Measurements from ENCODE around the gene MACROH2A2.
"Not testable (repeated sequence)": the region's sequence is repeated elsewhere in the genome, so short reads cannot be mapped to it uniquely, and the experiment has no call there.

Gene MACROH2A2

DNA sequence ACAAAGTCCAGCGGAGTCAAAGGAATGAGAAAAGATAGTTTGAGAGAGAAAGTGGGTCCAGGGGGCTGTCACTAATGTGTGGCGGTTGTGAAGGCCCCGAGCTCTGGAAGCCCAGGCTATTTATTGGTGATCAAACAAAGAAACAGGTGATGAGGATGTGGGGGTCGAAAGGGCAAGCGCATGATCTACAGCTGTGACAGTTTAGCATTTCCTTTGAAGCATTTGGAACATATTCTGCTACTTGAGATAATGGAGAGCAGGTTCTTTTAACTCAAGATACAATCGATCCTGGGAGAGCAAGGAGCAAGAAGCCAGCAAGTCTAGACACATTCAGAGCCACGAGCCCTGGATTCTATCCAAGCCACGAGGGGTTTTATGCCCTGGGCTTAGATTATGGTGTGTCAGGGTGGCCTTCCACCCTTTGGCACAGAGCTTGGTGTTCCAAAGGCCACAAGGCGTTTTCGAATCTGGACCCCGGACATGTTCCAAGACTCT is 48.5 kb downstream of the MACROH2A2 start:
- not testable (repeated sequence) for DNase-seq

DNA sequence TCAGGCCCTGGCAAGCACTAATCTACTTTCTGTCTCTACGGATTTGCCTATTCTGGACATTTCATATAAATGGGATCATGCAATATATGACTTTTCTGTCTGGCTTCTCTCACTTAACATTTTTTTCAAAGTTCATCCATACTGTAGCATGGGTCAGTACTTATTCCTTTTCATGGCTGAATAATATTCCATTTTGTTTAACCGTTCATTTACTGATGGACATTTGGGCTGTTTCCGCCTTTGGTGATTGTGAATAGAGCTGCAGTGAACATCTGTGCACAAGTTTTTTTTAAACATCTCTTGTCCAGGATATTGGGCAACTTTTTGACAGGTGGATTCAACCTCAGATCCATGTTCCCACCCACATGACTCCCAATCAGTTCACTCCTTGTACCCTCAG is 49.0 kb downstream of the MACROH2A2 start:
- no peak for DNase-seq

DNA sequence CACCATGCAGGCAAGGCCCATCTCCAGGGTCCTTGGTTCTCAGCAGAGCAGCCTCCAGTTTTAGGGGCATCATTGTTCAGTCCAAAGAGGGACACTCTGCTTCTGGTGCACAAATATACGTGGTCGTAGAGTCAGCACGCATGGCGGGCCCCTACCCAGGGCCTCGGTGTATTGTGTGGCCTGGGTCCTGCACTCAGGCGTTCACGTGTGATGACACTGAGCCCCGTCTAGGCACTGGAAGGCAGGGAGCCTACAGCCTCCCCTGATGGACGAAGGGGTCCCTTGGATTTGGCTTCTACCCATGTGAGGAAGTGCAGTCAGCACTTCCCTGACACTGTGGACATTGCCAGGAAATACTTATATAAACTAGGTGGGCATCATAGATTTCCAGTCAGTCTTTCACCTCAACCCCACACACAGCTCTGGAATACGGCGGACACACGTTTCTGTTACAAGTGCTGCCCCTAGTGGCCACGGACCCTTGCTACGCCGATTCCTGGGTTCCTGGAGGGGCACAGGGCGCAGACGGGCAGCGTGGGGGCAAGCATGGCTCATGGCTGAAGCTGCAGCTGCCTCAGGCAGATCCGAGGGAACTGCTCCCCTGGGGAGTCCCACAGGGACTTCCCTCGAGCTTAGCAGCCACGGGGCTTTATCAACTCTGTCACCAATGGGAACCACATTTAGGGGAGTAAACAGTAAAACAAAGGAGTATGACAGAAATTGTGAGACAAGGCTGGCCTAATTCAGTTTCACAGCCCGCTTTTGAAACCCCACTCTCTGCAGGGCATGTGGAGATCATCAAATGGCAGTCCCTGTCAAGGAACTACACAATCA is 54.5 kb downstream of the MACROH2A2 start:
- peak in 2 of 56 donors; percentile 3 to 10 for DNase-seq

DNA sequence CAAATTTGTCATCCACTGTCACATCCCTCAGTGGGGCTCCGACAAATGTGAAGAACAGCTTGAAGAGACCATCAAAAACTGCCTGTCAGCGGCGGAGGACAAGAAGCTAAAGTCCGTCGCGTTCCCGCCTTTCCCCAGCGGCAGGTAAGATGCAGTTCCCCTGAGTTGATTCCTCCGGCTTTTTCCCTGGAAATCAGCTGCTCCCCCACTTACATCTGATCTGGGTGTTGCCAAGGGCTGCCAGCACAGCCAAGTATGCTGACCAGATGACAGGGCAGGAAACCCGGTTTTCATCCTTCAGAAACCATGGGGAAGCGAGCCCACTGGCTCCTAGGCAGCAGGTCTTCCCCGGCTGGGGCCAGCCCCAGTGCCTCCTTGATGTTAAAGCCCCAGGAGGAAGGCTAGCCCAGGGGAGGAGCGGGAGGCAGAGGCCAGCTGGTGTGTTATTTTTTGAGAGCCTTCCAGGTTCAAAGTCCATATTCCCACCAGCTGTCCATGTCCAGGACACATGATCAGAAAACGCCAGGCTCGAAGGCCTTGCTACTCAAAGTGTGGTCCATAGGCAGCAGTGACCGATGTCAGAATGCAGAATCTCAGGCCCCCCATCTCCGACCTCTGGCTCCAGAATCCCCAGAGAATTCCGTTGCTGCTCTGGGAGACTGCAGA is 56.6 kb downstream of the MACROH2A2 start:
- DNase-seq: peak in 1 of 56 donors; percentile 3

DNA sequence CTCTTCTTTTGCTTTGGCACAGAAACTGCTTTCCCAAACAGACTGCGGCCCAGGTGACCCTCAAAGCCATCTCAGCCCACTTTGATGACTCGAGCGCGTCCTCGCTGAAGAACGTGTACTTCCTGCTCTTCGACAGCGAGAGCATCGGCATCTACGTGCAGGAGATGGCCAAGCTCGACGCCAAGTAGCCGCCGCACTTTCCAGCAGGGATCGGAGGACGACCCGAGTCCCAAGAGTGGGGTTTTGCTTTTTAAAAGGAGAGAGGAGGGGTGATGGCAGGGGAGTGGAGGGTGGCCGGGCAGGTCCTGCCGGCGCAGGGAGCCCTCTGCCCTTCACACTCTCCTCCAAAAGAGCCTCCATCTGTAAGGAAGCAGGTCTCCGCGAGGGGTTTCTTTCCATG is 58.9 kb downstream of the MACROH2A2 start:
- no peak for DNase-seq

DNA sequence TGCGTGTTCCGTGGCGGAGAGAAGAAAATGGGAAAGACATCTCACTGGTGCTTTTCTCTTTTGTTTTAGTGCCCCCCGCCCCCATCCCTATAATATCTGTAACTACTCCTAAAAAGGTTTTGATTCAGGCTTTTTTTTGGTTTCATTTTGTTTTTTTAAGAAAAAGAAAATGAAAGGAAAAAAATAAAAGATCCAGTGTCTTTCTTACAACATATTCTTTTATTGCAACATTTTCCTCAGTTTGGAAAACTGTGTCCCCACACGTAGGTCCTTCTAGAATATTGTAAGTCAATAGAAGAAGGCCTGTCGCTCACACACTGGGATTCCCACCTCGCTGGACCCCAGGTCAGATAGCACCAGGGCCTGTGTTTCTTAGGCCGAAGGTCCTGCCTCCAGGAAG is 59.4 kb downstream of the MACROH2A2 start:
- no peak for DNase-seq

DNA sequence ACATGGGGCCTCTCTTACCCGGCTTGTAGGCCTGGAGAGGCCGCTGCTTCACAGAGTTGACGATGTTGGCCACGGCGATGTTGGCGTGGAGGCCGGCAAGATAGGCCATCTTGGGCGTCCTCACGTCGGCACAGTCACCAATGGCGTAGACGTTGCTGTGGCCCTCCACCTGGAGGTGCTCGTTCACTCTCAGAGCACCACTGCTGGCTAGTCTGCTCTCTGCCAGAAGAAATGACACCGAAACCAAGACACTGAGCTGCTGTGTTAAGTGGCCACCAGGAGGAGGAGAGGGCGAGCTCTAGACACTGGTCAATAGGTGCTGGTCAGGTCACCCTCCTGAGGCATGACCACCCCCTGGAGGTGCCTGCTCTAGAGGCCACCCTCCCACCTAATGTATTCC is 62.3 kb downstream of the MACROH2A2 start:
- DNase-seq: no peak

DNA sequence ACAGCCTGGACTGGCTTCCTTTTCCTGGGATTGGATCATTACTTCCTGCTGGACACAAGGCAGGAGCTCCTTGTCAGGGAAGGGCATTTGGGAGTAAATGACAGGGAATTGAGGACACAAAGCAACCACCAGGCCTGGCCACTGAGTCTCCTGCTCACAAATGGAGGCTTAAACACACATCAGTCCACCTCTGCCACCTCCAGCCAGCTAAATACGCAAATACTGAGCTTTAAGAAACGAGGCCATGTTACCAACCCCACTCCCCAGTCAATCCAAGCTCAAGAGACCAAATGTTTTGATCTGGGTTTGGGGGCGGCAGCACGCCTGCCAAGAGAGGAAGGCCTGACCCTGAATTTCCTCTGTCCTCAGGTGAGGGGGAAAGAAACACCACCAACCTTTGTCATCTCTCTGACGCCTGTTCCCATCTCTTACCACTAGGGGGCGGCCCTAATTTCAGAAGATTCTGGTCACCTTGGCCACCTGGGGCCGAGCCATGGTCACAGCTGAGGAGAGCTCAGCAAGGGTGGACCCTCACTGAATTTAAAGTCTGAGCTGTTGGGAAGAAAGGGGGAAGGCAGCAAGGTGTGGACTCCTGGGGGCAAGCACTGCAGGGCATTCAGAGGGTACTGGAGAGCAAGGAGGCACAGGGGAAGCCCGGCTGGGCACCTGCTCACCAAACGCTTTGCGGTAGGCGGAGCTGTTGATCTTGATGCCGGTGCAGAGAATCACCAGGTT is 63.5 kb downstream of the MACROH2A2 start:
- DNase-seq: peak in 9 of 56 donors; percentile 5 to 26 (median 9)

DNA sequence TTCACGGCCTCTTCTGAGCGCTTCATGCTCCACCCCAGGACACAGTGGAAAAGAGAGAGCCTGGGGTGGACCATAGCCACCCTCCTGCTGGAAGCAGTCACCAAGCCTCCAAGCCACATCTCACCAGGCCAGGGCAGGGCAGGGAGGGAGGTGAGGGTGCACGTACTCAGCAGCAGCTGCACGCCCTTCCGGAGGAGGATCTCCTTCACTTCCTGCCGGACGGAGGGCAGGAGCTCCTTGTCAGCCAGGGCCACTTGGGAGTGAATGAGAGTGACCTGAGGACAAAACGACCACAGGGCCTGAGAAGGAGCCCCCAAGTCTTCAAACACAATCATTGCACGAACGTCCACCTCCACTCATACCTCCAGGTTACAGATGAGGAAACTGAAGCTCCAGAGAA is 65.0 kb downstream of the MACROH2A2 start:
- no peak for DNase-seq

DNA sequence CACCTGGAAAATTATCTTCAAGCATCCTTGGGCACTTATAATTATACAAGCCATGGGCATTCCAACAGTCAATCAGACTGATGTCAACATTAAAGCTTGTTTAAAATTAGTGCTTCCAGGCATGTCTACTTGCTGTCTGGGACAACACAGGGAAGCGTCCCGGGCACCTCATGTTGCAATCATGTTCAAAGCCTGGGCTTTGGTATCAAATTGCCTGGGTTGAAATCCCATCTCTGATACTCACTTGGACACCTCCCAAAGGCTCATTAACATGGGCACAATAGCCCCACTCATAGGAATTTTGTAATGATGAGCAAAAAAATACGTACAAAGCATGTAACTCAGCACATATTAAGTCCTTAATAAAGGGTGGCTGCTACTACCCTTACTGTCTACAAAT is 65.5 kb downstream of the MACROH2A2 start:
- no peak for DNase-seq

DNA sequence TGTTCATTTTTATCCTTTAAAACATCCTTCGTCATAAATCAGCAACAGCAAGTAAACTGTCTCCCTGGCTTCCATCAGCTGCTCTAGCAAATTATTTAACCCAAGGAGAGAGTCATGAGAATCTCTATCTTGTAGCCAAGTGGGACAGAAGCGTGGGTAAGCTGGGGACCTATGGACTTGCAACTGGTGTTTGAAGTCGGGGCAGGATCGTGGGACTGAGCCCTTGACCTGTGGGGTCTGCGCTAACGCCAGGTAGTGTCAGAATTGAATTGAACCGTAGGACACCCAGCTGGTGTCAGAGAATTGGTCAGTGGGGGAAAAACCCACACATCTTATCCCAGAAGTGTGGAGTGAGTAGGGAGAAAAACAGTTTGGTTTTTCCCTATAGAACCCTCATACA is 66.6 kb downstream of the MACROH2A2 start:
- no peak for DNase-seq

DNA sequence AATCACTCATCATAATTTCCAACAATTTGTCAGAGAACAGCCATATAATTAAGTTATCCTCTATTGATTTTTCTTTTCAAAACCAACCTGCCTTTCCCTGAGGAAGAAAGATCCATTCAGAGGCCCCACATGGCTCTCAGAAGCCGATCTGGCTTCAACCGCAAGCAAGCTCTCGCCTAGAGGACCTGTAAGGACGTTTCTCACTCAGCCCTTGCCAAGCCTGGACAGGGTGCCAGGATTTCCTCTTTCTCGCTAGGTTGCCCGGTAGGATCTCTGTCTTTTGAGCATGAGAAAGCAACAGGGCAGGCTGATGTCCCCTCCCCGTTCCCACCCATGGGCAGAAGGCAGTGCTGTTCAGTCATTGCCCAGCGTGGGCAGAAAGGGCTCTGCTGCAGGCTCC is 67.0 kb downstream of the MACROH2A2 start:
- DNase-seq: peak in 2 of 56 donors; percentile 2 to 5

DNA sequence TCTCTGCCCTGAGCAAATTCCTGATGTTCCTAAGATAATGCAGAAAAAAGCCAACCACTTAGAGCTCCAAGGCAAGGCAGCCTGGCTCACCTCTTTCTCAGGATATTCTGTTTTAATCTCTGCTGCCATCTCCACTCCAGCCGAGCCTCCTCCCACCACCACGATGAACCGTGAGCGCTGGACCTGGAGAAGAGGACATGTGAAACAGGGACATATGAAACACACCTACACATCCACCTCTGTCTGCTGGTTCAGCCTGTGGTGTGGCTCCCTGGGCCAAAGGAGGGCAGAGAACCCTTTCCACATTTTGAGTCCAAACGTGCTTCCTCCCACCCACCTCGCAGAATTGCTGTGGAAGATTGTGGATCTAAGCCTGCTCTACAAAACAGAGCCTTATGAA is 67.8 kb downstream of the MACROH2A2 start:
- DNase-seq: no peak

DNA sequence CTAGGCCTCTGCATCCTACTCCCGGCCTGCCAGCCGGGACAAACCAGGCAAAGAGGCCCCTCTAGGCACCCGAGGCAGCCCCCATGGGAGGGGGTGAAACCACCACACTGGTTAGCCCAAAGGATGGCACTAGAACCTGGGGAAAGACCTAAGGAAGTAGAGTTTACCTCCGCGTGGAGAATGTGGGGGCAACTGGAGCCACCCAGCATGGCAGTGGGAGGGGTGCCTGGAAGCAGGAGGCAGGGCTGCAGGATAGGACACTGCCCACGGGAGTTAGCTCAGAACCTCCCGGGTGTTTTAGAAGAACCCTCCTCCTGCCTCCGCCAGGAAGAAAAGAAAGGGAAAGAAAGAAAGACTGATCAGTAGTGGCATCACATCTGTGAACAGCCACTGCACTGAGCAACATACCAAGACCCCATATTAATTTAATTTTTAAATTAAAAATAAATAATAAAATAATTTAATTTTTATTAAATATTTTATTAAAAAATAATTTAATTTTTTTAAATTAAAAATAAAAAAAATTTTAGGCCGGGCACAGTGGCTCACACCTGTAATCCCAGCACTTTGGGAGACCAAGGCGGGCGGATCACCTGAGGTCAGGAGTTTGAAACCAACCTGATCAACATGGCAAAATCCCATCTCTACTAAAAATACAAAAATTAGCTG is 68.8 kb downstream of the MACROH2A2 start:
- no peak for DNase-seq

DNA sequence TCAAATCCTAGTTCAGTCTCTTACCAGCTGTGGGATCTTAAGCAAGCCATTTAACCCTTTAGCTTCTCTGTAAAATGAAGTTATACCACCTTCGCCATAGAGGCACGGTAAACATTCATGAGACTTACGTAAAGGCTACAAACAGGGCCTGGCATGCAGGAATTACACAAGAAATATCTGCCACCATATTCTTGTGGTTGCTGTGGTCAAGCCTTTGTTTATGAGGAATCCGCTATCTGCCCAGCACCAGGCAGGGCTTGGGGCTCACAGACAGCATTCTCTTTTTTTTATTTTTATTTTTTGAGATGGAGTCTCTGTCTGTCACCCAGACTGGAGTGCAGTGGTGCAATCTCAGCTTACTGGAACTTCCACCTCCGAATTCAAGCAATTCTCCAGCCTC is 70.1 kb downstream of the MACROH2A2 start:
- DNase-seq: no peak

DNA sequence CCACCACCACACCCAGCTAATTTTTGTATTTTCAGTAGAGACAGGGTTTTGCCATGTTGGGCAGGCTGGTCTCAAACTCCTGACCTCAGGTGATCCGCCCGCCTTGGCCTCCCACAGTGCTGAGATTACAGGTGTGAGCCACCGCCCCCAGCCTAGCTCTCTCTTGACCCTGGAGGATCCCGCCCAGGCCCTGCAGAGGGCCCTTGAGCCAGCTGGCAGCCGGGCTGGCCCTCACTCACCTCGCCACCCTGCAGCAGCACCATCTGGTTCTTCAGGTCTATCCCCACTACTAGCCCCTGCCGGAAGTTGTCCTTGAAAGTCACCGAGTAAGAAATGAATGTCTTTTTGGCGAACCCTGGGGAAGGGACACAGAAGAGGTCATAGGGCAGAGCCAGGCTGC is 70.5 kb downstream of the MACROH2A2 start:
- DNase-seq: not testable (repeated sequence)

DNA sequence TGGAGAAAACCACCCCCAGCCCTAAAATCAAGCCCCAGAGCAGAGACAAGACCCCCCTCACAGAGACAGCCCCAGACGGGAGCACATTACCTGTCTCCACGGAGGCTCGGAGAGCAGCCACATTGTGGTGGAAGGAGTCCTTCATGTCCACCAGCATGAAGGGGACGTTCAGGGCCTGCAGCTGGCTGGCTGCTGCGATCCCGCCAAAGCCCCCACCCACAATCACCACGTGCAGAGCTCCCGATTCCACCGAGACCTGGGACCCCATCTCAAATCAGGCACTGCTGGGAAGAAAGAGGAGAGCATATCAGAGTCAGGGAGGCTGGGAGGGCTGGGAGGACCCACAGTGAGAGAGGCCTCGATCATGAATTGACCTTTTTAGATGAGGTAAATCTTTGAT is 71.2 kb downstream of the MACROH2A2 start:
- no peak for DNase-seq

DNA sequence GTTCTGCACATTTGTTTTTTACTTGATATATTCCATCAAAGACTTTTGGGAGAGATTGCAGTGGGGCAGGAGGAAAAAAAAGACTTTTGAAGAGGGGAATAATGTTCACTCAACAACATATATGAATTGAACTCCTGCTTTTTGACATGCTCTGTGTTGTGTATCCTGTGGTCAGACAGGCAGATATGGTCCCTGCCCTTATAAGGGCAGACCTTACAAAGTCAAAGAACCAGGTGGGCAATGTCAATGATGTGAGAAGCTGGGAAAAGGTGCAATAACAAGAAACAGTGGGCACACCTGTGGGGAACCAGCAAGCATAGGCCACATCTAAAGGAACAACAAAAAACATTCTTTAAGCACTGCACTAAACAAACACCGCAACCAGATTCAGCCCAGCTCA is 71.8 kb downstream of the MACROH2A2 start:
- DNase-seq: no peak

DNA sequence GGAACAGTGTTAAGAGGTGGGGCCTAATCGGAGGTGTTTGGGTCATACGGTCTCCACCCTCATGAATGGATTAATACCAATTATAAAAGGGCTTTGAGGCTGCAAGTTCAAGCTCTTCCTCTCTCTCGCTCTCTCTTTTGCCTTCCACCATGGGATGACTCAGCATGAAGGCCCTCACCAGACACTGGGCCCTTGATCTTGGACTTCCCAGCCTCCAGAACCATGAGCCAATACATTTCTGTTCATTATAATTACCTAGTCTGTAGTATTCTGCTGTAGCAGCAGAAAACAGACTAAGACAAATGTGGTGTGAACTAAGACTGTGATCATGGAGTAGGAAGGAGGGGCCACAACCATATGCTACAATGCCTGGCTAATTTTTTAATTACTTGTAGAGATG is 72.3 kb downstream of the MACROH2A2 start:
- DNase-seq: no peak

DNA sequence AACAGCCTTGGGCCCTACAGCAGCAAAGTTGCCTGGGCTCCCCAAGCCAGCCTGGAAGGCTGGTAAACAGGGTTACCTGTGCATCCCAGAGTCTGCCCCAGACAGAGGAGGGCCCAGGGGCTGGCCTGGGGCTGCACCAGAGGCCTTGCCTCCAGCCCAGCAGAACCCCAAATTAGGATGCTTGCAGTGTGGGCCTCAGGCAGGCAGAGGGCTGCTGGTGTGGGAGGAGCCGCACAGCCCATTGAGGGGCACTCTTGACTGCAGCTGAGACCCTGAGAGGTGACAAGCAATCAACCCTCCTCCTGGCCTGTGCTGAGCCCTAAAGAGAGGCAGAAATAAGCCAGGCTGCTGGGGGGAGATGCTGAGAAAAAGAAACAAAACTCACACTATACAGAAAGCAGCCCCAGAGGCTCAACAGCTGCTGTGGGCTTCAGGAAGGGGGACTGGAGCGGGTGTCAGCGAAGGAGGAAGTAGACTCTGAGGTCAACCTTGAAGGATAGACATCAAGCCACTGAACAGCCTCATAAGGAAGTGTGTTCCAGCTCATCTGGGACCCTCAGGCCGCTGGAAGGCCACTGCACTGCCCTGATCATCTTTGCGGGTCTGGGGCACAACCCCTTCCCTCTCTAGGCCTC is 73.4 kb downstream of the MACROH2A2 start:
- no peak for DNase-seq
